EL (cell line): ENCODE data around the gene NR1I3.

Experiments used
- DNase-seq: peaks from one replicate; pipeline ENCODE4 v3.0.0-alpha.2; 2016

The NR1I3 gene

GRCh38 chr1:161217831-161218230, 20.2 kb downstream of the NR1I3 start:
- no peak for DNase-seq

- DNase-seq: peak; percentile 79
Measured at GRCh38 chr1:161216945-161217712, 20.9 kb downstream of the NR1I3 start.

- DNase-seq: no peak
Measured at GRCh38 chr1:161215076-161215475, 22.9 kb downstream of the NR1I3 start, which contains the start of gene FCER1G. Gene FCER1G, plus strand, starts transcription at chr1:161215295. Its CDS starts 27 bp downstream, at chr1:161215322.

GRCh38 chr1:161214369-161214768, 23.6 kb downstream of the NR1I3 start:
- DNase-seq: no peak

GRCh38 chr1:161209790-161210409, 28.1 kb downstream of the NR1I3 start:
- DNase-seq: peak; percentile 75

- no peak for DNase-seq
Measured at GRCh38 chr1:161207173-161207572, 30.8 kb downstream of the NR1I3 start.

GRCh38 chr1:161206411-161207140, 31.4 kb downstream of the NR1I3 start:
- DNase-seq: no peak

- DNase-seq: peak; percentile 99
Measured at GRCh38 chr1:161201836-161202712, 35.9 kb downstream of the NR1I3 start, which contains the start of gene NDUFS2. Gene NDUFS2, plus strand, starts transcription at chr1:161202367. Its CDS starts 19 bp downstream, at chr1:161202386.

GRCh38 chr1:161200992-161201835, 36.8 kb downstream of the NR1I3 start:
- DNase-seq: peak; percentile 88

- no peak for DNase-seq
Measured at GRCh38 chr1:161200421-161200991, 37.5 kb downstream of the NR1I3 start.

- no peak for DNase-seq
Measured at GRCh38 chr1:161199506-161200139, 38.4 kb downstream of the NR1I3 start.

GRCh38 chr1:161198897-161199431, 39.0 kb downstream of the NR1I3 start, which contains the start of gene ADAMTS4:
Gene ADAMTS4, minus strand, starts transcription at chr1:161199054. Its CDS starts 427 bp downstream, at chr1:161198627.
- DNase-seq: peak; percentile 94

GRCh38 chr1:161198194-161198896, 39.7 kb downstream of the NR1I3 start:
- peak; percentile 73 for DNase-seq

- no peak for DNase-seq
Measured at GRCh38 chr1:161197560-161198193, 40.3 kb downstream of the NR1I3 start.

- DNase-seq: peak; percentile 80
Measured at GRCh38 chr1:161196521-161197451, 41.2 kb downstream of the NR1I3 start.

- no peak for DNase-seq
Measured at GRCh38 chr1:161196111-161196510, 41.9 kb downstream of the NR1I3 start.

- DNase-seq: no peak
Measured at GRCh38 chr1:161195171-161195570, 42.8 kb downstream of the NR1I3 start.
